Keratinocyte (primary cell): ENCODE measurements around the gene ARHGAP8. TPM values are rescaled to one million over a fixed set of nuclear protein-coding genes. Genes with fewer than 3 reads are reported as not detected.

Experiments used
- DNase-seq: peaks from one replicate; pipeline ENCODE4 v3.0.0-alpha.2; 2011; ENCODE audit warnings: low read depth, missing footprints, low spot score
- FAIRE-seq: peaks from 2 replicates; lab custom pipeline; 2011; peaks lifted over from hg19 to GRCh38; lab: Jason Lieb, UNC
- H2AFZ ChIP-seq: 2 replicates; pipeline ENCODE4 v1.6.0; 2012; ENCODE audit warnings: low read length, control low read depth, inconsistent platforms; ENCODE audit not compliant: control insufficient read depth
- H3K27ac ChIP-seq: 2 replicates; pipeline ENCODE4 v1.5.1; 2011; ENCODE audit warnings: low read length; ENCODE audit not compliant: control insufficient read depth, insufficient read depth
- H3K27me3 ChIP-seq: 3 replicates; pipeline ENCODE4 v1.6.0; 2011; ENCODE audit warnings: low read length; ENCODE audit not compliant: control insufficient read depth, insufficient read depth; ENCODE audit errors: extremely low read depth
- H3K36me3 ChIP-seq, 2 experiments: 2 replicates in 1 of 2; 3 replicates in 1 of 2; pipeline ENCODE4 v1.5.1; 2011; ENCODE audit warnings: low read length in 2 of 2, mild to moderate bottlenecking in 1 of 2; ENCODE audit not compliant: control insufficient read depth in 2 of 2, insufficient read depth in 2 of 2; ENCODE audit errors: extremely low read depth in 1 of 2
- H3K4me1 ChIP-seq: 3 replicates; pipeline ENCODE4 v1.5.1; 2011; ENCODE audit warnings: low read length; ENCODE audit not compliant: control insufficient read depth, insufficient read depth; ENCODE audit errors: extremely low read depth
- H3K4me2 ChIP-seq: 3 replicates; pipeline ENCODE4 v1.6.0; 2011; ENCODE audit warnings: low read depth, low read length; ENCODE audit not compliant: control insufficient read depth, insufficient read depth; ENCODE audit errors: extremely low read depth
- H3K4me3 ChIP-seq, 3 experiments: fragments of 200-600 bp in 1 of 3; sonication (generic) in 1 of 3; 2 replicates in 2 of 3; 3 replicates in 1 of 3; pipeline ENCODE4 v1.5.1; 2011 to 2016; ENCODE audit warnings: low read length in 3 of 3, mild to moderate bottlenecking in 3 of 3, control low read depth in 2 of 3, inconsistent platforms in 1 of 3, low read depth in 1 of 3, mixed read lengths in 1 of 3, mixed run types in 1 of 3, moderate library complexity in 1 of 3; ENCODE audit not compliant: control insufficient read depth in 2 of 3, insufficient read depth in 2 of 3; ENCODE audit errors: extremely low read depth in 1 of 3
- H3K79me2 ChIP-seq: 2 replicates; pipeline ENCODE4 v1.6.0; 2012; ENCODE audit warnings: low read length; ENCODE audit not compliant: control insufficient read depth, insufficient read depth
- H3K9ac ChIP-seq: 3 replicates; pipeline ENCODE4 v1.6.0; 2011; ENCODE audit warnings: low read length; ENCODE audit not compliant: control insufficient read depth, insufficient read depth; ENCODE audit errors: extremely low read depth
- H3K9me1 ChIP-seq: 3 replicates; pipeline ENCODE4 v1.6.0; 2011; ENCODE audit warnings: low read length; ENCODE audit not compliant: control insufficient read depth, insufficient read depth; ENCODE audit errors: extremely low read depth
- H3K9me3 ChIP-seq: 2 replicates; pipeline ENCODE4 v1.5.1; 2012; ENCODE audit warnings: low read depth, low read length; ENCODE audit not compliant: control insufficient read depth
- H4K20me1 ChIP-seq: 3 replicates; pipeline ENCODE4 v1.6.0; 2011; ENCODE audit warnings: low read length; ENCODE audit not compliant: control insufficient read depth, insufficient read depth; ENCODE audit errors: extremely low read depth
- EZH2 ChIP-seq: IDR thresholded peaks from one replicate; pipeline ENCODE4 v1.6.1; 2012; ENCODE audit warnings: inconsistent platforms, mild to moderate bottlenecking, low read length, moderate library complexity
- dilution Hi-C: fragments of 300-500 bp; cut with MboI; formaldehyde crosslinking; loops from one replicate; pipeline ENCODE4 v1.7.0; 2020; ENCODE audit warnings: low sequenced_read_pairs; ENCODE audit not compliant: extremely low pct_ligation_motif_present
- polyA plus RNA-seq, 5 experiments: library from polyadenylated mRNA; depleted of rRNA in 3 of 5; stranded (reverse) in 3 of 5; stranded (forward) in 1 of 5; unstranded in 1 of 5; fragments of >200 nt; gene quantifications; 1 replicate in 1 of 5; 2 replicates in 3 of 5; 3 replicates in 1 of 5; pipeline versions ENCODE4 v1.2.1 to v1.2.3, GENCODE V29; 2011 to 2012; ENCODE audit warnings: missing spikeins in 2 of 5, low read depth in 1 of 5, low replicate concordance in 1 of 5
- TF ChIP-seq, protein P1 (sequence below), 3 experiments: IDR thresholded peaks in 1 of 3; conservative IDR thresholded peaks in 1 of 3; optimal IDR thresholded peaks in 1 of 3; 2 replicates in 2 of 3; 3 replicates in 1 of 3; pipeline versions ENCODE3 to v1.5.1; 2011; ENCODE audit warnings: low read length in 3 of 3, mild to moderate bottlenecking in 3 of 3, moderate library complexity in 2 of 3, control low read depth in 1 of 3, inconsistent platforms in 1 of 3; ENCODE audit not compliant: insufficient read depth in 2 of 3; ENCODE audit errors: extremely low read depth in 1 of 3

Gene ARHGAP8
- polyA plus RNA-seq, 1 donor (not counting 4 experiments of a cell fraction or from before 2014, with no cell fraction given), result 21.3 TPM

DNA sequence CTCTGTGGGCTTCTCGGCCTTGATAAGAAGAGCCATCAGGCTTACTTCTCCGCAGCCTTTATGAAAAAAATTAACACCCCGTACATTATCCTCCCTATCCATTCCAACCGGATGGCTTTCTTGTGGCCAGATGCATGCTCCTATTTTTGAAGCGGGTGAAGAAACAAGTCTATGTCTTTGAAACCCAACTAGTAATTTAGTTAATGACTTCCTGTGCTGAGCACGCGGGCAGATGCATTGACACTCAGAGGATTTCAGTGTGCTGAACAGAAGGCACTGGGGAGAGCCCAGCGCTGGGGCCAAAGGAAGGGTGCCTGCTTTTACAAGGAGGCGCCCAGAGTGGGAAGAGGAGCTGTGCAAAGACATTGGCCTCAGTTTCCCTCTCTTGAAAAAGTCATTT lies 53.3 kb downstream of the ARHGAP8 start:
- no peak overlapping the region for H3K9ac ChIP-seq
- no peak for TF ChIP-seq EZH2
- TF ChIP-seq, protein P1, sequence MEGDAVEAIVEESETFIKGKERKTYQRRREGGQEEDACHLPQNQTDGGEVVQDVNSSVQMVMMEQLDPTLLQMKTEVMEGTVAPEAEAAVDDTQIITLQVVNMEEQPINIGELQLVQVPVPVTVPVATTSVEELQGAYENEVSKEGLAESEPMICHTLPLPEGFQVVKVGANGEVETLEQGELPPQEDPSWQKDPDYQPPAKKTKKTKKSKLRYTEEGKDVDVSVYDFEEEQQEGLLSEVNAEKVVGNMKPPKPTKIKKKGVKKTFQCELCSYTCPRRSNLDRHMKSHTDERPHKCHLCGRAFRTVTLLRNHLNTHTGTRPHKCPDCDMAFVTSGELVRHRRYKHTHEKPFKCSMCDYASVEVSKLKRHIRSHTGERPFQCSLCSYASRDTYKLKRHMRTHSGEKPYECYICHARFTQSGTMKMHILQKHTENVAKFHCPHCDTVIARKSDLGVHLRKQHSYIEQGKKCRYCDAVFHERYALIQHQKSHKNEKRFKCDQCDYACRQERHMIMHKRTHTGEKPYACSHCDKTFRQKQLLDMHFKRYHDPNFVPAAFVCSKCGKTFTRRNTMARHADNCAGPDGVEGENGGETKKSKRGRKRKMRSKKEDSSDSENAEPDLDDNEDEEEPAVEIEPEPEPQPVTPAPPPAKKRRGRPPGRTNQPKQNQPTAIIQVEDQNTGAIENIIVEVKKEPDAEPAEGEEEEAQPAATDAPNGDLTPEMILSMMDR (optimal IDR thresholded peaks at IDR 0.05 in 1 of 3, IDR thresholded peaks at IDR 0.05 in 1 of 3, conservative IDR thresholded peaks at IDR 0.05 in 1 of 3; ENCODE audit: extremely low read depth in 1 of 3, insufficient read depth in 2 of 3, low read length in 3 of 3), result no peak
- H3K9me1 ChIP-seq, result no peaks in the 10 kb centered on the region
- no peak for FAIRE-seq
- DNase-seq, result no peak
- H3K36me3 ChIP-seq, result peaks cover 6 to 22% of the 10 kb centered on the region in 2 experiments
- H3K4me3 ChIP-seq, result no peak overlapping the region
- H2AFZ ChIP-seq, result no peak overlapping the region
- no peaks in the 10 kb centered on the region for H3K9me3 ChIP-seq
- H3K4me2 ChIP-seq, result no peak overlapping the region
- no peaks in the 10 kb centered on the region for H3K79me2 ChIP-seq
- dilution Hi-C loops, result no loop called here
- no peaks in the 10 kb centered on the region for H4K20me1 ChIP-seq
- H3K27ac ChIP-seq, result no peak overlapping the region
- H3K27me3 ChIP-seq, result no peaks in the 10 kb centered on the region
- H3K4me1 ChIP-seq, result no peaks in the 10 kb centered on the region

DNA sequence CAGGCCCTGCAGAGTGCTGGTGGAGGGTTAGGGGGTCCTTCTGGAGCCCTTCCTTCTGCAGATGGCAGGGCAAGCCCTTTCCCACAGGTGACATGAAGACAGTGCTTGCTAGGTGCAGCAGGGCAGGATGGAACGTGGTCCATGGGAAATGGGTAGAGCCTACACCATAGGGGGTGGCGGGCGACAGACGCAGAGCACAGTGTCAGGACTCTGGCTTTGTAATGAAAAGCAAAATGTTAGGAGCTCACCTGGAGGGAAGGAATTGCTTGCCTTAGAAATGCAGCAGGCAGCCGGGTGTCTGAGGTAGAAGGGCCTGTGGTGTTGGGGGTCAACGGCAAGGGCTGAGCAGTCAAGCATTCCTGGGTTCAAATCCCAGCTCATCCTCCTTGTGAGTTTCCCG lies 54.9 kb downstream of the ARHGAP8 start:
- H3K4me3 ChIP-seq, result no peak overlapping the region
- H4K20me1 ChIP-seq, result no peaks in the 10 kb centered on the region
- no peak for DNase-seq
- H3K4me1 ChIP-seq, result no peaks in the 10 kb centered on the region
- no peak overlapping the region for H2AFZ ChIP-seq
- no peak overlapping the region for H3K27ac ChIP-seq
- H3K36me3 ChIP-seq, result peaks cover 2 to 19% of the 10 kb centered on the region in 2 experiments
- H3K27me3 ChIP-seq, result no peaks in the 10 kb centered on the region
- H3K4me2 ChIP-seq, result no peak overlapping the region
- H3K79me2 ChIP-seq, result no peaks in the 10 kb centered on the region
- no peaks in the 10 kb centered on the region for H3K9me3 ChIP-seq
- dilution Hi-C loops, result no loop called here
- no peak overlapping the region for H3K9ac ChIP-seq
- no peak for TF ChIP-seq EZH2
- TF ChIP-seq, protein P1 (optimal IDR thresholded peaks at IDR 0.05 in 1 of 3, IDR thresholded peaks at IDR 0.05 in 1 of 3, conservative IDR thresholded peaks at IDR 0.05 in 1 of 3; ENCODE audit: extremely low read depth in 1 of 3, insufficient read depth in 2 of 3, low read length in 3 of 3), result no peak
- H3K9me1 ChIP-seq, result no peaks in the 10 kb centered on the region
- FAIRE-seq, result no peak
